ENCODE measurements around the gene DUT.

DUT gene

GRCh38 chr15:48358229-48359152 lies 27.3 kb downstream of the DUT start:
- Histone ChIP-seq H3K4me2 (ENCODE audit: low read depth, low read length, poor library complexity, severe bottlenecking) (peak overlapping the region; percentile 15), H3K9ac (ENCODE audit: low read depth, low read length, poor library complexity, severe bottlenecking) (no peak overlapping the region), H2AFZ (ENCODE audit: low read length) (peak overlapping the region; percentile 24; the same call in 1 of the 2 replicates)

GRCh38 chr15:48360841-48361240 lies 29.6 kb downstream of the DUT start:
- no peak overlapping the region for H3K4me2 ChIP-seq (ENCODE audit: low read depth, low read length, poor library complexity, severe bottlenecking)
- no peaks in the 10 kb centered on the region for H3F3A ChIP-seq (ENCODE audit: low read depth)
- no peaks in the 10 kb centered on the region for H3K9me2 ChIP-seq (replicated peaks; ENCODE audit: low read depth, low read length)
- H3K79me2 ChIP-seq (ENCODE audit: insufficient read depth, low read length) = no peaks in the 10 kb centered on the region
- no peaks in the 10 kb centered on the region for H4K20me1 ChIP-seq (ENCODE audit: insufficient read depth, low read length, poor library complexity, severe bottlenecking)
- no peak overlapping the region for H2AFZ ChIP-seq (ENCODE audit: low read length)
- peaks cover 9% of the 10 kb centered on the region for H3K4me1 ChIP-seq (ENCODE audit: insufficient read depth, low read length, poor library complexity, severe bottlenecking)
- H3K9ac ChIP-seq (ENCODE audit: low read depth, low read length, poor library complexity, severe bottlenecking) = no peak overlapping the region
- H3K27me3 ChIP-seq (ENCODE audit: insufficient read depth, low read length, poor library complexity, severe bottlenecking) = no peaks in the 10 kb centered on the region
- no peaks in the 10 kb centered on the region for H3K36me3 ChIP-seq (ENCODE audit: insufficient read depth, low read length)
- no peak for TF ChIP-seq EZH2phosphoT487 (IDR thresholded peaks at IDR 0.05; ENCODE audit: borderline replicate concordance)
- no peak overlapping the region for H3K4me3 ChIP-seq (ENCODE audit: low read length, poor library complexity, severe bottlenecking)
- H3K9me3 ChIP-seq (ENCODE audit: insufficient read depth, low read depth, low read length) = no peaks in the 10 kb centered on the region

More at GRCh38 chr15:48358229-48359152, 27.3 kb downstream of the DUT start:
- Histone ChIP-seq H4K20me1 (ENCODE audit: insufficient read depth, low read length, poor library complexity, severe bottlenecking) (no peaks in the 10 kb centered on the region), H3K4me3 (ENCODE audit: low read length, poor library complexity, severe bottlenecking) (no peak overlapping the region), H3K4me1 (ENCODE audit: insufficient read depth, low read length, poor library complexity, severe bottlenecking) (peaks cover 9% of the 10 kb centered on the region), H3K9me3 (ENCODE audit: insufficient read depth, low read depth, low read length) (no peaks in the 10 kb centered on the region), H3F3A (ENCODE audit: low read depth) (no peaks in the 10 kb centered on the region), H3K9me2 (replicated peaks; ENCODE audit: low read depth, low read length) (no peaks in the 10 kb centered on the region), H3K79me2 (ENCODE audit: insufficient read depth, low read length) (no peaks in the 10 kb centered on the region), H3K36me3 (ENCODE audit: insufficient read depth, low read length) (no peaks in the 10 kb centered on the region), H3K27me3 (ENCODE audit: insufficient read depth, low read length, poor library complexity, severe bottlenecking) (no peaks in the 10 kb centered on the region)
- TF ChIP-seq EZH2phosphoT487 (IDR thresholded peaks at IDR 0.05; ENCODE audit: borderline replicate concordance) (no peak), CTCF (conservative IDR thresholded peaks at IDR 0.05; ENCODE audit: low read length) (peak; percentile 86)

DNA sequence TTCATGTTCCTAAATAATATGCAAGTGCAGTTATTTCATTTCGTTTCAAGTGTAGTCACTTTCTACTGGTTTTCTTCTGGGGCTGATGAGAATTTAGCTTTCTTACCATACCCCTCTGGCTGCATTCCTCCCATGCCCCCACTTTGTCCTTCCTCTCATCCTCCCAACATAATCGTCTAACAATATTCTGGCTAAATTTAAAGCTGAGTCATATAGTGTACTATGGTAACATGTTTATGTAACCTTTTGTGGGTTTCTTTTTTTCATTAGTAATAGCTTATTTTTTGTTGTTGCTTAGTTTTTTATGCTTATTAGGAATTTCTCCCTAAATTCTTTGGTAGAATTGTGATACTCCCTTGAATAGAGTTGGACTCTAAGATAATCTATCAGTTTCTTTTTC lies 30.5 kb downstream of the DUT start:
- Histone ChIP-seq H3K4me3 (ENCODE audit: low read length, poor library complexity, severe bottlenecking) (no peak overlapping the region), H3K4me2 (ENCODE audit: low read depth, low read length, poor library complexity, severe bottlenecking) (no peak overlapping the region), H3K27me3 (ENCODE audit: insufficient read depth, low read length, poor library complexity, severe bottlenecking) (no peaks in the 10 kb centered on the region), H3K79me2 (ENCODE audit: insufficient read depth, low read length) (no peaks in the 10 kb centered on the region), H4K20me1 (ENCODE audit: insufficient read depth, low read length, poor library complexity, severe bottlenecking) (no peaks in the 10 kb centered on the region), H2AFZ (ENCODE audit: low read length) (no peak overlapping the region), H3K9ac (ENCODE audit: low read depth, low read length, poor library complexity, severe bottlenecking) (no peak overlapping the region), H3F3A (ENCODE audit: low read depth) (no peaks in the 10 kb centered on the region), H3K9me2 (replicated peaks; ENCODE audit: low read depth, low read length) (no peaks in the 10 kb centered on the region), H3K36me3 (ENCODE audit: insufficient read depth, low read length) (no peaks in the 10 kb centered on the region), H3K9me3 (ENCODE audit: insufficient read depth, low read depth, low read length) (no peaks in the 10 kb centered on the region), H3K4me1 (ENCODE audit: insufficient read depth, low read length, poor library complexity, severe bottlenecking) (peaks cover 9% of the 10 kb centered on the region)
- TF ChIP-seq EZH2phosphoT487 (IDR thresholded peaks at IDR 0.05; ENCODE audit: borderline replicate concordance) (no peak), CTCF (conservative IDR thresholded peaks at IDR 0.05; ENCODE audit: low read length) (no peak)

Measured in Loucy (cell line).